HPDE6-E6E7 (cell line): ENCODE results near the gene CARS1.
"Not testable (repeated sequence)": the region's sequence is repeated elsewhere in the genome, so short reads cannot be mapped to it uniquely, and the experiment has no call there.

Experiments used
- DNase-seq: peaks from one replicate; pipeline ENCODE4 v3.0.0; 2011; ENCODE audit warnings: missing footprints; ENCODE audit errors: extremely low spot score

The CARS1 gene

DNA sequence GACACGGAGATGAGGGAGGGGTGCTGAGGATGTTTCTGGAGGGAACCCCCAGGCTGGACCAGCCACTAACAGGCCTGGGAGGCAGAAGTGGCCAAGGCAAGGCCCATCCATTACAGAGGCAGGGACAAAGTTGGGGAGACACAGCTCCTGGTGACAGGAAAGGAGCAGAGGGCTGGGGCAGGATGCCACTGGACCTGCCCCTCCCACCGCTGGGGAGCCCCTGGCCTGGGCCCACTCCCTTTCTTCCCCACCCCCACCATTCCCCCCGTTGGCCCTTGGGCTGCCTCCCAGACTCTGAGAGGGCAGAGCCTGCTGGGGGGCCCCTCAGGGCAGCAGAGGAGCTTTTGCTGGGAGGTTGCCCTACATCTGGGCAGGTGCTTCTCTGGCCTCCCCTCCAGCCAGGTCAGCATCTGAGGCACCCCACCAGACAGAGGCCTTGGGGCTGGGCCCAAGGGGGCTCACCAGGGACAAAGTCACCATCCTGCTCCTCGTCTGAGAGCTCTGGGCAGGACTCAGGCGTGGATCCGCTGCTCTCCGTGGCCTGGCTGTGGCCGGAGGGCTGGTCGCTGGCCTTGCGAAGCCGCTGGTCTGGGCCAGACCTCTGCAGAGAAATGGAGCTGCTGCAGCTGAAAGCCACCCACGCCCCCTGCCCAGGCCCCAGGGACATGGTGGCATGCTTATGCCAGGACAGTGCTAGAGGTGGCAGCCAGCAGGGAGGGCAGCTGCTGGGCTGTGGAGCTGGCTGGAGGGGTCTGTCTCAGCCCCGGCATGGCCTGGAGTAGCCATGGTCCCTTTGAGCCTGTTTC is 33.1 kb upstream of the CARS1 start:
- no peak for DNase-seq

DNA sequence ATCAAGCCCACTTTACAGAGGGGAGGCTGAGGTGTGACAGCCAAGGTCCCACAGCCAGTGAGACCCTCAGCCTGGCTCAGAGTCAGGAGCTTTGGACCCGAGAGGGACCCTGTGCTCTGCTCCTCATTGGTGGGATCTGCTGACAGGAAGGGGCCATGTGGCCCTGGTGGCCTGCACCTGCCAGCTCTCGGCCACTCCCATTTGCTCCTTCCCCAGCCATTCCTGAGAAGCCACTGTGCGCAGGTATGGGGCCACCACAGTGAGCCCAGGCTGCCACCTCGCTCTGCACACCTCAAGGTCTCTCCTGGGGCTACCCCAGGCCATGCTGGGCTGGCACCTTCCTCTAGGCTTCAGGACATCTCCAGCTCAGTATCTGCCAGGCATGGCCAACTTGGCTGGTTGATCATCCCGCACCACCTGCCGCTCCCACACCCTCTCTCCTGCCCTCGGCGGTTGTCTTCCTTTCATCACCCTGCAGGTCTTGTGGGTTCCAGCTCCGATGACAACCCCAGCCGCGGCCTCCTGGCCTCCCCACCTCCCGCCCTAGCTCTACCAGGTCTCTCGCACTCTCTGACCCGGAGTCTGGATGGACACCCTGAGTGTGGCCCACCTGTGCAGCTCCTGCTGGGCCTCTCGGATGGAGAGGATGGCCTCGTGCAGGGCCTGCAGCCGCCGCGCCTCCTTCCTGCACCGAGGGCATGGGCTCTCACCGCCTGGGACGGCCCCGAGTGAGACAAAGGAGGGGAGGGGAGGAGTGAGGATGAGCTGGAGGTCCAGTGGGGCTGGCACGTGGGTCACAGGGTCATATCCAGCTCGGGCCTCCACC is 32.2 kb upstream of the CARS1 start:
- no peak for DNase-seq

DNA sequence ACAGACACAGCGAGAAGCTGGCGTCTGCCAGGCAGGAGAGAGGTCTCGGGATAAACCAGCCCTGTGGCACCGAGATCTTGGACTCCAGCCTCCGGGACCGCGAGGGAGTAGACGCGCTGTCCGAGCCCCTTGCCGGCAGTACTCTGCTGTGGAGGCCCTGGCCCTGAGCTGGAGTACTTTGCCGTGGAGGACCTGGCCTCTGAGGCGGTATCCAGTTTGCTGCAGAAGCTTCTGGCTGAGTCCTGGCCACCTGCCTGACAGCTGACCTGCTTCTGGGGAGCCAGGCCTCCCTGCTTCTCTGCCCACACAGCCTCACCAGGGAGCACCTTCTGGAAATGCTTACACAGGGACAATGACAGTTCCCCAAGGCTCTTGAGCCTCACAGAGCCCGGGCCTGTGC is 31.6 kb upstream of the CARS1 start:
- no peak for DNase-seq

DNA sequence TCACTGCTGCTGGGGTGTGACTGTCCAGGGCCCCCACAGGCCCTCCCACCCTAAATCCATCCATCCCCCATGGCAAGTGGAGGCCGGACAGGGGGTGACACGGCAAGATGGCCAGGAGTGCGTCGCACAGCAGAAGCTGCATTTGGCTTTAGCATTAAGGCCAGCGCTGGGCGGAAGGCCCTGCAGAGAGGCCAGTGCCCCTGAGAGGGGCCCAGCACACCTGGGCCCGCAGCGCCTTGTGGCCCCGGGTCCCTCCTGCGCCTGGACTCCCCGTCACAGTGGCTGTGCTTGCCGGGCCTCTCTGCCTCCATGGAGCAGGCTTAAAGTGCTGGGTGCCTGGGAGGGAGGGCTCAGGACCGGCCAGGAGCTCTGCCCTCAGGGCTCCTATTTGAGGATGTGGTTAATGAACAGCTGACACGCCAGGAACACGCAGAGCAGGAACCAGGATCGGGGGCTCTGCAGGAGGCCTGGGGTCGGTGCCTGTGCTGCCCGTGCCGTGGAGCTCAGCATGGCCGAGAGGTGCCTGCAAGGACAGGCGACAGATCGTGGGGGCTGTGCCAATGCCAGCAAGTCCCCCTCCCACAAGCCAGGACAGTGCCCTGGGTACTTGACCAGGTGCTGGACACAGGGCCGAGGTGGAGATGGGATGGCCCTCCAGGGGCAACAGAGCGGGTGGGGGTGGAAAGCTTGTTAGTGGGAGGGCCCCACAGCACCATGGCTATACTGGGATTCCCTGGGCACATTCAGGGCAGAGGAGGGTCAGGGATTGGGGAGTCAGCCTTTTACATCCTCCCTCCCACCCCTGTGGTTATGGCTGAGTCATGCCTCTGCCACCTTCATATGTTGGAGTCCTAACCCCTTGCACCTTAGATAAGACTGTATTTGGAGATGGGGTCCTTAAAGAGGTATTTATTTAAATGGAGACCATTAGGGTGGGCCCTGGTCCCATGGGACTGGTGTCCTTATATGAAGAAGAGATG is 30.9 kb upstream of the CARS1 start:
- no peak for DNase-seq

DNA sequence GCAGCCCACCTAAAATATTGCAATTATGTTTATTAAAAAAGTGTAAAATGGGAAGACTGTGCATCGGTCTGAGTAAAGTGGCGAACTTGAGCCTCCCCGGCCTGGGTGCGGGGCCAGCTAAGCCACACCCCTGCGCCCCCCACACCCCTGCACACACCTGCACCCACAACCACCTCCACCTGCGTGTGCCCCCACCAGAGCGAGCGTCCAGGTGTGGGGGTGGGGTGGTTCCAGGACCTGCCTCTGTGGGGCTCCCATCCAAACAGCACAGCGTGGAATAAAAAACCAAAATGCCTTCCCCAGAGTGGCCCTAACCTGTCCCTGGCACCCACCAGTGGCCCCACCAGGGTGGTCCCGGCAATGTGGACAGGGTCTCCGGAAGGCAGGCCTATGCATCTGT is 30.1 kb upstream of the CARS1 start:
- DNase-seq: no peak

DNA sequence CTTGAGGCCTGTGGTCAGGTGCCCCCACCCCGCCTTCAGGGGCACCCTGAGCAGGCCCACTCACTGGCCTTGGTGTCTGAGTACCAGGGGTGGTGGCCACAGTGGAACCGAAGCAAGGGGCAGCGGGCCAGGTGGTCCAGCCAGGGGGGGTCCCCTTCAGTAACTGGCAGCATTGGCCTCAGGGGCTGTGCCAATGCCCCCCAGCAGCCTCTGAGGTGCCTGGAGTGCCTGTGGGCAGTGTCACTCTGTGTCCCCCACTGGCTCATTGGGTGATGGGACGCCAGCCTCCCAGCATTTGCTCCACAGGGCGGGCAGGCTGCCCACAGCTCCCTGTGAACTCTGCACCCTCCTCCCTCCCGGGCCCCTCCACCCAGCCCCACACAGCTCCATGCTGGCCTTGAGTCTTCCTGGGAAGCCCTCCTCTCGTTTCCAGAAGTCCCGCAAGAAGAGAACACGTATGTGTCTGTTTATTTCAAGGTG is 29.5 kb upstream of the CARS1 start:
- no peak for DNase-seq

DNA sequence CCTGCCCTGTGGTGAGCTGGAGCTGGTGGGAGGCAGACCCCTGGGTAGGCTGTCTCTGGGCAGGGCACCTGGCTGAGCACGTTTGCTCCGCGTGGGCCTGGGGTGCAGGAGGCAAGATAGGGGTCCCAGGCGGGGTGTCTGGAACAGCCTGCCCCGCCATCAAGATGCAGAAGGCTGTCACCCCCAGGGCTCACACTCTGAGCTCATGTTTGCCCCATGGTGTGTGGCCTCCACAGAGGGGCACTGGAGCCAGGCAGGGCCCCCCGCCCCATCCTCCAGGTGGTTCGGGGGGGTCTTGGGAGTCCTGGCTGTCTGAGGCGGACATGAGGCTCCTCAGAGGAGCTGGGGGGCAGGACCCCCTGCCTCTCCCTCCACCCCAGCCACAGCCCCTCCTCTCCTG is 28.9 kb upstream of the CARS1 start:
- DNase-seq: no peak

DNA sequence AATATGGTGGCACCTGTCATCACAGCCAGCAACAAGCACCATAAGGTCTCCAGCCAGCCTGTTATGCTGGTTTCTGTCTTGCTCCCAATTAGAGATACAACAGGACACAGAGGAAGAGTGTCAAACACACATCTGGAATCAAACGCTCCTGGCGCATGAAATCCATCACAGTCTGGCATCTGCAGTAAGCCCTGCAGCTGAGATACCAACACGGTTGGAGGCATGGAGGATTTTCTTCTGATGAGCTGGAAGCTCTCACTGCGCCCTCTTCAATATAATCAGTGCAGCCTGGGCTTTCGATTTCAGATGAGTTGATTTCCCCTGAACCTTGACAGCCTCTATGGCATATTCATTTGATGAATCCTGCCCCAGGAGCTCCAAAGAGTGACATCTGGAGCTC is 27.8 kb upstream of the CARS1 start:
- DNase-seq: no peak

DNA sequence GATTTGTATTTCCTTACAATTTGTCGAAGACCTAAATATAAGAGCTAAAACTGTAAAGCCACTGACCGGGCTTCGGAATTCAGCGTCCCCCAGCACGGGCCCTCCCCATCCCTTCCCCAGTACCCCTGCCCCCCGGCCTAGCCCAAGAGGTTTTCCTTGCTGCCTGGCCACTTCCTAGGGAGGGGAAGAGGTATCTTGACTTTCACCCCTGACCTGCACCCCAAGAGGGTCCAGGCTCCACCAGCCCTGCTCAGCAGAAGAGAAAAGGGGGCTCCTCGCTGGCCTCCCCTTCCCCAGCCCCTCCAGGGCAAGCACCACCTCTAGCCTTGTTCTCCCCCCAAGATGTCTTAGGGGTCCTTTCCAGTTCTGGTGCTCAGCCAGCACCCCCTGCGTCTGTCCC is 26.1 kb upstream of the CARS1 start:
- no peak for DNase-seq

DNA sequence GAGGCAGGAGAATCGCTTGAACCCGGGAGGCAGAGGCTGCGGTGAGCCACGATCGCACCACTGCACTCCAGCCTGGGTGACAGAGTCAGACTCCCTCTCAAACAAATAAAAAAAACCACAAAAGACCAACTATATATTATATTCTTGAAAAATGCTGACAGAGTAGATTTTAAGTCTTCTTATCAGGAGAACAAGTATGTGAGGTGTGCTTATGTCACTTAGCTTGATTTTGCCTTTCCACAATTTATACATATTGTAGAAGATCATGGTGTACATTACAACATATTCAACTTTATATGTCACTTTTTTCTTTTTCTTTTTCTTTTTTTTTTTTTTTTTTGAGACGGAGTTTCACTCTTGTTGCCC is 24.1 kb upstream of the CARS1 start:
- no peak for DNase-seq

DNA sequence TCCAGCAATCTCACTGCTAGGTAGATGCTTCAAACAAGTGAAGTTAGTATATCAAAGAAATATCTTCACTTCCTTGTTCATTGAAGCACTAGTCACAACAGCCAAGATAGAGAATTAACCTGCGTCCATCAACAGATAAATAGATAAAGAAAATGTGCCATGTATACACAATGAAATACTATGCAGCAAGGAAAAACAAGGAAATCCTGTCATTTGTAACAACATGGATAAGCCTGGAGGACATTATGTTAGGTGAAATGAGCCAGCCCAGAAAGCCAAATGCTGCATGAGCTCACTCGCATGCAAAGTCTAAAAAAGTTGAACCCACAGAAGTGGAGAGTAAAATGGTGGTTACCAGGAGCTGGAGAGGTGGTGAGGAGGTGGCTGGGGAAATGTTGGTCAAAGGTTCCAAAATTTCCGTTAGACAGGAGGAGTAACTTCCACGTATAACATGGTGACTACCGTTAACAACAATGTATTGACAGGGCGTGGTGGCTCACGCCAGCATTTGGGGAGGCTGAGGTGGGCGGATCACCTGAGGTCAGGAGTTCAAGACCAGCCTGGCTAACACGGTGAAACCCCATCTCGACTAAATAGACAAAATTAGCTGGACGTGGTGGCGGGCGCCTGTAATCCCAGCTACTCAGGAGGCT is 23.6 kb upstream of the CARS1 start:
- no peak for DNase-seq

DNA sequence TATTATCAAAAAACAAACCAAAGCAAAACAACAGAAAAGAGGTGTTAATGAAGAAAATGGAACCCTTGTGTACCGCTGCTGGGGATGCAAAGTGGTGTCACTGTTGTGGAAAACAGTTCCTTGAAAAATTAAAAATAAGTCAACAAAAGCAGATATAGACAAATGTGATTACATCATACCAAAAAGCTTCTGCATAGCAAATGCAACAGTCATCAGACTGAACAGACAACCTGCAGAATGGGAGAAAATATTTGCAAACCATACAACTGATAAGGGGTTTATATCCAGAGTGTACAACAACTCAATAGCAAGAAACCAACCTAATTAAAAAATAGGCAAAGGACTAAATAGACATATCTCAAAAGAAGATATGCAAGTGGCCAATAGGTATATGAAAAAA is 22.9 kb upstream of the CARS1 start:
- DNase-seq: no peak

DNA sequence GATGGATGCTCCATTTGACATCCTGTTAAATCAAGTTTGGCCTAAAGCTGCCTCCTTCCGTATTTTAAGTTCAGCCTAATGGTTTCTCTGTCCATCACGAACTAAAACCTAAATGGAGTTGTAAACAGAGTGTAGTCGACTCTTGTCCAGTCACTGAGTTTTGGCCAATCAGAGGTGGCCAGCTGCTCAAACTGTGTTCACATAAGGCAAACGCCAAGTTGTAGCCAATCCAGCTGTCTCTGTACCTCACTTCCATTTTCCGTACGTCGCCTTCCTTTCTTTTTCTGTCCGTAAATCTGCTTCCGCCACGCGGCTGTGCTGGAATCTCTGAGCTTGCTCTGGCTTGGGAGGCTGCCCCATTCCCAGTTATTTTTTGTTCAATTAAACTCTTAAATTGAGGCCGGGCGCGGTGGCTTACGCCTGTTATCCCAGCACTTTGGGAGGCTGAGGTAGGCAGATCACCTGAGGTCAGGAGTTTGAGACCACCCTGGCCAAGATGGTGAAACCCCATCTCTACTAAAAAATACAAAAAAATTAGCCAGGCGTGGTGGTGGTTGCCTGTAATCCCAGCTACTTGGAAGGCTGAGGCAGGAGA is 20.7 kb upstream of the CARS1 start:
- no peak for DNase-seq

DNA sequence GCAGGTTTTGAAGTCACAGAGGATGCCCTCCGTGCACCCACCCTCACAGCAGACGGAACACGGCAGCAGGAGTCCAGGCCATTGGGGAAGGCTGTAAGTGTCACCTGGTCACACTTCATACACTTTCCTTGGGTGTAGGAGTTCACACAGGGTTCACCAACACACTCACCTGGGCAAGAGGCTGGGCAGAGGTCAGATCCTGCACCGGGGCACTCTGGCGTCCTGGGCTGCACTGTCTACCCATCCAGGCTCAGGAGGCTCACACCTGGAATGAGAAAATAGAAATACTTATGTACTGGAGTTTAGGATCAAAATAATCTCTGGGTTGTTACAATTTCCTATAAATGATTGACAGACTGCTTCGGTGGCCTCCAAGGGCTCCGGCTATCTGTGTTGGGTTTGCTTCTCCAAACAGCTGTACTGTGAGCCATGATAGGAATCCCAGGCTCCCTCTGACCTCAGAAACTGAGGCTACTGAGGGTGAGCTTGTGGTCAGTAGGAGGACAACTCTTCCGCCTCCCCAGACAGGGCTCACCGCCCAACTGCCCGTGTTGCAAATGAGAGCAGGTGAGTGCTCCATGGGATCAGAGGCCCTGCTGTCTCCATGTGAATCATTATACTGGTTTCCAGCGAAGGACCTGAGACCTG is 20.1 kb upstream of the CARS1 start:
- DNase-seq: no peak

DNA sequence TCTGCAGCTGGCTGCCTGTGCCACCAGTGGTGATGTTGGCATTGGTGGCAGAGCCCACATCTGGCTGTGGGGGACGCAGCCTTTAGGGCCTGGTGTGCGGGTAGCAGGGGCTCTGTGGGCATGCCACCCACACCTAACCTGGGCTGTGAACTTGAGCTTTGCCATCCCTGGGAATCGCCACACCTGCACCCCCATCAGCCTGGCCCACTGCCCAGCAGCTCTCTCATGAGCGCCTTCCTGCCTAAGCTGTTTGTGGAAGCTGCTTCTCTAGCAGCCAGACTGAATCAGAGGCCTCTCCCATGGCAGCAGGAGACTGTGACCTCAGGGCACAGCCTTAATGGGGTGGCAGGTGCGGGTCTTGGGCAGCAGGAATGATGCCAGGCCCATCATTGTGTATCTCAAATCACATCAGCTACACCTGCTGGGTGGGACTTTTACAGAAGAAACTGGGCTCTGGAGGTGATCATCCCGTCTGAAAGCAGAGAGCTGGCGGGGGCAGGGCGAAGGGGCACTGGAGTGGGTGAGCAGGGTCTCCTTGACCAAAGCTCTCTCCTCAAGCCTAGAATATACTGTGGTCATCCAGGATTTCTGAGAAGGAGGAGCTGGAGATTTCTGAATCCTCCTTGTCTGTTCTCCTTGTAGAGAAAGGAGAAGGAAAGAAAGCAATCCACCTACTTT is 17.8 kb upstream of the CARS1 start:
- DNase-seq: no peak

DNA sequence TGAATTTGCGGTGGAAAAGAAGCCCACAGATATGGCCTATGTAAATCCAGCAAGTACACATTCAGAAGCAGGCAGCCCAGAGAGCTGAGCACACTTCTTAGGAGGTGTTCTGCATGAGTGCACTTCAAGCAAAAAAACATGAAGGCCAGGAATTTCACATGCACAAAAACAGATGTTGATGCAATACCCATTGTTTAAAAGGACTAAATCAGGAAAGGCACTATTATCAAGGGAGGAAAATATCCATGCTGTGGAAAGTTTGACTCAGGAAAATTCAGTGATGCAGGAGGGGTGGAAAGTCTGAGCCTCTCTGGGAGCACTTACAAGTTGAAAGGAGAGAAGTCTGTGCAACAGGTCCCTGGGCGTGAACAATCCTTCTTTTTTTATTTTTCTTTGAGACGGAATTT is 15.8 kb upstream of the CARS1 start:
- DNase-seq: no peak

DNA sequence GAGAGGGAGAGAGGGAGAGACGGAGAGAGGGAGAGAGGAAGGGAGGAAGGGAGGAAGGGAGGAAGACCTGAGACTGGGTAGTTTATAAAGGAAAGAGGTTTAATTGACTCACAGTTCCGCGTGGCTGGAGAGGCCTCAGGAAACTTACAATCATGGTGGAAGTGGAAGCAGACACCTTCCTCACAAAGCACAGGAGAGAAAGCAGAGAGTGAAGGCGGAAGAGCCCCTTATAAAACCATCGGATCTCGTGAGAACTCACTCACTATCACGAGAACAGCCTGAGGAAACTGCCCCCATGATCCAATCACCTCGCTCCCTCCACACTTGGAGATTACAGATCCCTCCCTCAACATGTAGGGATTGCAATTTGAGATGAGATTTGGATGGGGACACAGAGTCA is 12.2 kb upstream of the CARS1 start:
- DNase-seq: no peak

DNA sequence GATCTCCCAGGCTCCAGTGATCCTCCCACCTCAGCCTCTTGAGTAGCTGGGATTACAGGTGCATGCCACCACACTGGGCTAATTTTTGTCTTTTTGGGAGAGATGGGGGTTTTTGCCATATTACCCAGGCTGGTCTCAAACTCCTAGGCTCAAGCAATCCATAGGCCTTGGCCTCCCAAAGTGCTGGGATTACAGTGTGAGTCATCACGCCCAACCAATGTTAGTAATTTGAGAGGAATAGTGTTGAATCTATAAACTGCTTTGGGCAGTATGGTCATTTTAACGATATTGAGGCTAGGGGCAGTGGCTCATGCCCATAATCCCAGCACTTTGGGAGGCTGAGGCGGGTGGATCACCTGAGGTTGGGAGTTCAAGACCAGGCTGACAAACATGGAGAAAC is 9.1 kb upstream of the CARS1 start:
- not testable (repeated sequence) for DNase-seq

DNA sequence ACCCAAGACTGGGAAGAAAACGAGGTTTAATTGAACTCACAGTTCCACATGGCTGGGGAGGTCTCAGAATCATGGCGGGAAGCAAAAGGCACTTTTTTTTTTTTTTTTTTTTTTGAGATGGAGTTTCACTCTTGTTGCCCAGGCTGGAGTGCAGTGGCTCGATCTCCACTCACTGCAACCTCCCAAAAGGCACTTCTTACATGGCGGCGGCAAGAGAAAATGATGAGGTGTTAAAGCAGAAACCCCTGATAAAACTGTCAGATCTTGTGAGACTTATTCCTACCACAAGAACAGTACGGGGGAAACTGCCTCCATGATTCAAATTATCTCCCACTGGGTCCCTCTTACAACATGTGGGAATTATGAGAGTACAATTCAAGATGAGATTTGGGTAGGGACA is 7.5 kb upstream of the CARS1 start:
- not testable (repeated sequence) for DNase-seq

DNA sequence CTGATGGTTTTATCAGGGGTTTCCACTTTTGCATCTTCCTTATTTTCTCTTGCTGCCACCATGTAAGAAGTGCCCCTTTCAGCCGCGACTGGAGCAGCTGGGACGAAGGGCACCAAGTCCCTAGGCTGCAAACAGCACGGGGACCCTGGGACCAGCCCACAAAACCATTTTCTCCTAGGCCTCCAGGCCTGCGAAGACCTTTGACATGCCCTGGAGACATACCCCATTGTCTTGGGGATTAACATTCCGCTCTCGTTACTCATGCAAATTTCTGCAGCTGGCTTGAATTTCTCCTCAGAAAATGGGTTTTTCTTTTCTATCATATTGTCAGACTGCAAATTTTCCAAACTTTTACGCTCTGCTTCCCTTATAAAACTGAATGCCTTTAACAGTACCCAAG is 6.7 kb upstream of the CARS1 start:
- DNase-seq: not testable (repeated sequence)
